ENCODE measurements around the gene GRAMD1B. TPM values are rescaled to one million over a fixed set of nuclear protein-coding genes. Genes with fewer than 3 reads are reported as not detected.

GRAMD1B gene
- total RNA-seq, 3 donors from 2014 or later = 3.2 to 4.4 (median 4.1) TPM

DNA sequence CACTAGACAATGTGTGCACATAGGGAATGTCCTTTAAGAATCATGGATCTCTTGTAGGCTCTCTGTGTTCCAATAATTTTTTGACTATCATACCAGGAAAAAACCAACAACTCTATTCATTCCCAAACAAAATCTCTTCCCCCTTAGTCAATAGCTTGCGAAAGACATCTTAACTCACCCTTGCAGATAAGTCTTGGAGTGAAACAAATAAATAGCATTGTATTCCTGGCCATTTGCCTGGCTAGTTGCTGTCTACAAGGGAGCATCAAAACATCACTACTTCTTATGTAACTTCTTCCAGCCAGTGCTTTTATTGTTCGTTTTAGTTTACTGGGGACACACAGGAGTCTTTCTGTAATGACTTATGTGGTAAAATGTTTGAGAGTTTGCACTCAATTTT lies 194.9 kb downstream of the GRAMD1B start:
- Histone ChIP-seq H3K4me1 (ENCODE audit: low read depth) (no peaks in the 10 kb centered on the region), H3K9me3 (no peaks in the 10 kb centered on the region), H3K4me3 (no peak overlapping the region), H3K36me3 (ENCODE audit: low read depth) (no peaks in the 10 kb centered on the region)
- ATAC-seq (no peak), DNase-seq (no peak)
- TF ChIP-seq, protein P1, sequence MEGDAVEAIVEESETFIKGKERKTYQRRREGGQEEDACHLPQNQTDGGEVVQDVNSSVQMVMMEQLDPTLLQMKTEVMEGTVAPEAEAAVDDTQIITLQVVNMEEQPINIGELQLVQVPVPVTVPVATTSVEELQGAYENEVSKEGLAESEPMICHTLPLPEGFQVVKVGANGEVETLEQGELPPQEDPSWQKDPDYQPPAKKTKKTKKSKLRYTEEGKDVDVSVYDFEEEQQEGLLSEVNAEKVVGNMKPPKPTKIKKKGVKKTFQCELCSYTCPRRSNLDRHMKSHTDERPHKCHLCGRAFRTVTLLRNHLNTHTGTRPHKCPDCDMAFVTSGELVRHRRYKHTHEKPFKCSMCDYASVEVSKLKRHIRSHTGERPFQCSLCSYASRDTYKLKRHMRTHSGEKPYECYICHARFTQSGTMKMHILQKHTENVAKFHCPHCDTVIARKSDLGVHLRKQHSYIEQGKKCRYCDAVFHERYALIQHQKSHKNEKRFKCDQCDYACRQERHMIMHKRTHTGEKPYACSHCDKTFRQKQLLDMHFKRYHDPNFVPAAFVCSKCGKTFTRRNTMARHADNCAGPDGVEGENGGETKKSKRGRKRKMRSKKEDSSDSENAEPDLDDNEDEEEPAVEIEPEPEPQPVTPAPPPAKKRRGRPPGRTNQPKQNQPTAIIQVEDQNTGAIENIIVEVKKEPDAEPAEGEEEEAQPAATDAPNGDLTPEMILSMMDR (IDR thresholded peaks at IDR 0.05) = no peak
- intact Hi-C loops (cut with DNase I, micrococcal nuclease) = no loop called here

DNA sequence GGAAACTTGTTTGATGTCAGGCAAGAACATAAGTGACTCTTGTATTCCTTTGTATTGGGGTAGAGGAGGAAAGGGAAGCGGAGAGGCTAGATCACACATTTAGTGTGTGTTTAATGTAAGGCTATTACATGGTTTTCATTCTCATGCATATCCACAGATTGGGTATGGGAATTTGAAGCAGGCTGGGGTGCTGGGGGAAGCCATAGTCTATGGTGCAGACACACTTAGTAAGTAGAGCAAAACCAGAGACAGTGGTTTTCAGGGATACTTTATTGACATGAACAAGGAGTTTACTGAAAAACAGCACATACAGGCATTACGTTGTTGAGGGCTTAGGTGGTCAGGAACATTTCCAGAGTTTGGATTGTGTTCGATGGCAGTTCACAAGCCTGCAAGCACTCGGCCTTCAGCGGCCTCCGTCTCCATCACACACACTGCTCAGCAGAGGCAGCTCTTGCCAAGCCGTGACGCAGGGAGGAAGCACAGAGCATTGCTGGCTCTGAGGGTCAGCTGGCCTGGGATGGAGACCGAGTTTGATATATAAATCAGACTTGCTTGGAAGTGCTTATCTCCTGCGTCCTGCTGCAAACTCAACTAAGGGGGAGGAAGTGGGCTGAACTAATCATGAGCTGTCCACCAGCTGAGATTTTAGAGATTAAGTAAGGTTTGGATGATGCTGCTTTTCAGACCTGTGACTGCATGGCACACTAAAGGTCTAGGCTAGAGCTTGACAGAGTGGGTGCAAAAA lies 199.0 kb downstream of the GRAMD1B start:
- DNase-seq (peak in 1 of 3 donors; percentile 6), ATAC-seq (no peak)
- TF ChIP-seq, protein P1 (IDR thresholded peaks at IDR 0.05) = no peak
- Histone ChIP-seq H3K4me3 (no peak overlapping the region), H3K9me3 (no peaks in the 10 kb centered on the region), H3K36me3 (ENCODE audit: low read depth) (no peaks in the 10 kb centered on the region), H3K4me1 (ENCODE audit: low read depth) (no peaks in the 10 kb centered on the region)
- intact Hi-C loops (cut with DNase I, micrococcal nuclease) = no loop called here

DNA sequence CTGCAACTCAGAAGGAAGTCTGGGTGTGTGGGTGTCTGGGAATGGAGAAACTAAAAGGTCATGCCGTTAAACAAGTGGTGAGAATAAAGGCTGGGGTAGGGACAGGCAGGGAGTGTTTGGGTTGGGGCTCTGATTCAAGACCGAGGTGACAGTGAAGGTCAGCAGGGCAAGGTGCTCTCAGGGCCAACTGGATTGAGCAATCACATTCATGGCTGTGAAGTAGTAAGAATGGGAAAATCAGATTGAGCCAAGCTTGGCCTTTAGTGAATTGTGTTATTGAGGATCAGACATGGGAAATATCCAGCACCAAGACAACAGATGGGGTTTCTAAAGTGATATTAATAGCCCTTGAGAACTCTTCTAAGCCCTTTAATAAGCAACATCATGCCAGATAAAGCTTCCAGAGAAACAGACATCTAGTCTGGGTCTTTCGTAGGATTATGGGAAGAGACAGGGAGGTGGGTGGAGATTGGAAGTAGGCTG lies 200.1 kb downstream of the GRAMD1B start:
- H3K36me3 ChIP-seq (ENCODE audit: low read depth) = no peaks in the 10 kb centered on the region
- ATAC-seq (no peak), DNase-seq (no peak)
- H3K9me3 ChIP-seq = no peaks in the 10 kb centered on the region
- H3K4me3 ChIP-seq = no peak overlapping the region
- intact Hi-C loops (cut with DNase I, micrococcal nuclease) = no loop called here
- TF ChIP-seq, protein P1 (IDR thresholded peaks at IDR 0.05) = no peak
- no peaks in the 10 kb centered on the region for H3K4me1 ChIP-seq (ENCODE audit: low read depth)

DNA sequence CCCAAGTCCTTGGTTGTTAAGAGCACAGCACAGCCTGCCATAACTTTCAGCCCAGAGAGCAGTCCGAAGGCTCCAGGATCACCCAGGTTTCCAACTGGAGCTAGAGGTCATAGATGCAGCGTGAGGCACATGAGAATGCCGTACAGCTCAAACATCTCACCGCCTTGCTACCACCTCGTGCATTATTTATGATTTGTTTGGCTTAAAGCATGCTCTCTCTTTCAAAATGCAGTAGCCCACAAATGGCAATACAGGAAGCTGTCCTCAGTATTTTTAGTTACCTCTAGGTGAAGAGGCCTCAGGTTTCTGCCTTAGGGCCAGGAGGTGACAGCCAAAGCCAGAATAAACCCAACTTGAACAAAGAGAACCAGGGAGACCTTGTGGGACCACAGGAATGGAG lies 210.0 kb downstream of the GRAMD1B start:
- intact Hi-C loops (cut with DNase I, micrococcal nuclease) = loop anchor here in 1 of 2 donors (5.0 kb wide), 1 partner anchor 67 kb away; no protein-coding TSS in a partner anchor
- no peaks in the 10 kb centered on the region for H3K4me1 ChIP-seq (ENCODE audit: low read depth)
- ATAC-seq = no peak
- no peaks in the 10 kb centered on the region for H3K9me3 ChIP-seq
- DNase-seq = no peak
- H3K36me3 ChIP-seq (ENCODE audit: low read depth) = no peaks in the 10 kb centered on the region
- TF ChIP-seq, protein P1 (IDR thresholded peaks at IDR 0.05) = no peak
- no peak overlapping the region for H3K4me3 ChIP-seq

DNA sequence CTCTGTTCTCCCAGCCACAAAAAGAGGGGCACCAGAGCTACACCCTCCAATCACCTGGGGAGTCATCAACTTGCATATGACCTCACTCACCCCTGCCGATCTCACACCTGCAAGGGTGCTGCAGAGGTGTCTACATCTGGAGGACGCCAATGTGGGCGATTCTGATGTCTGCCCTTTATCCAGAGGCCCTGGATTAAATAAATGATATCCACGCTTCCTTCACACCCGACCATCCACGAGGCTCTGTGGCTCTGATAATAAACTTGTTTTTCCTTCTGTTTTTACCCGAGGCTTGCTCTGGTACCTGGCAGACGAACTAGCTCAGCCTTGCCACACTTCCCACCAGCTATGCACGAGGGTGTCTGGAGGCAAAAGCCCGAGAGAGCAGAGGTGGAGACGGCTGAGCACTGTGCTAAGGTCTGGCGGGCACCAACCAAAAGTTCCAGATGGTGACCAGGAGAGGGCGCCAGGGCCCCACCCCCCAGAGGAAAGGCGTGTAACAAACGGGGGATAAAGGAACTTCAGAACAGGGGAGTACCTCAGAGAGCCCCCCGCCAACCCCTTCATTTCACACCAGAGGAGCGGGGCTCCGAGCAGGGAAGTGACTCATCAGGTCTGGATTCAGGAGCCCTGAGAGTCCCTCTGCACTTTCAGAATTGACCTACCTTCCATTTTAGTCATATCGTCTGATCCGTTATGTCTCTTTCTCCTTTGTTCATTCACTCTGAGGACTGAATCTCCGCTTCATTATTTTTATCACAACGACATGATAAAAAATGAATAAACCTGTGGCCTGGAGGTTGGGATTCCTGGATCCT lies 210.8 kb downstream of the GRAMD1B start:
- peak; percentile 76 for ATAC-seq
- DNase-seq = peak in 2 of 3 donors; percentile 41 to 55
- Histone ChIP-seq H3K4me1 (ENCODE audit: low read depth) (no peaks in the 10 kb centered on the region), H3K9me3 (no peaks in the 10 kb centered on the region), H3K4me3 (no peak overlapping the region), H3K36me3 (ENCODE audit: low read depth) (no peaks in the 10 kb centered on the region)
- TF ChIP-seq, protein P1 (IDR thresholded peaks at IDR 0.05) = peak; percentile 30
- intact Hi-C loops (cut with DNase I, micrococcal nuclease) = loop anchor here in 1 of 2 donors (5.0 kb wide), 1 partner anchor 66 kb away; no protein-coding TSS in a partner anchor

Measured in mucosa of descending colon (tissue), 3 donors.